ENCODE measurements around the gene ACSS2.

The ACSS2 gene

DNA sequence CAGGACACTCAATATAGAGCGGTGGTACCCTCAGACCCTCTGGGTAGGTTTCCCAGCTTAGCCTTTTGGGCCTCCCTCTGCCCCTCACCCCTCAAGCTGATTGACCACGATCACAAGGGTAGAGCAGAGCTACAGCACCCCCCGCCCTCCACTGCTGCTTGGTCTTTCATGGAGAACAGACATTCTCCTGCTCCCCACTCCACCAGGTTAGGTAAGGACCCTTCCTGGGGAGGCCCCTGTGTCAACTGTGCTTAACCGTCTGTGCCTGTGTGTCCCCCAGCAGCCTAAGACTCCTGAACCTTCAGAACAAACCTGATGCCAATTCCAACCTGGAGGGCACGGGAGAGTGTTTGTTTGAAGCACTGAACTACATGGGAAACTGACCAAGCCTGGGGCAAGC, 91.0 kb downstream of the ACSS2 start:
- no peak for TF ChIP-seq CTCF (IDR thresholded peaks at IDR 0.05; ENCODE audit: insufficient read depth, low read length, missing control alignments)
- CTCF ChIA-PET: interaction anchor here (1.3 to 6.6 kb wide), 3 partner anchors 10 to 135 kb away, joined by 3 to 44 read pairs (median 4); partner anchors contain the start of genes ACSS2 and GGT7

DNA sequence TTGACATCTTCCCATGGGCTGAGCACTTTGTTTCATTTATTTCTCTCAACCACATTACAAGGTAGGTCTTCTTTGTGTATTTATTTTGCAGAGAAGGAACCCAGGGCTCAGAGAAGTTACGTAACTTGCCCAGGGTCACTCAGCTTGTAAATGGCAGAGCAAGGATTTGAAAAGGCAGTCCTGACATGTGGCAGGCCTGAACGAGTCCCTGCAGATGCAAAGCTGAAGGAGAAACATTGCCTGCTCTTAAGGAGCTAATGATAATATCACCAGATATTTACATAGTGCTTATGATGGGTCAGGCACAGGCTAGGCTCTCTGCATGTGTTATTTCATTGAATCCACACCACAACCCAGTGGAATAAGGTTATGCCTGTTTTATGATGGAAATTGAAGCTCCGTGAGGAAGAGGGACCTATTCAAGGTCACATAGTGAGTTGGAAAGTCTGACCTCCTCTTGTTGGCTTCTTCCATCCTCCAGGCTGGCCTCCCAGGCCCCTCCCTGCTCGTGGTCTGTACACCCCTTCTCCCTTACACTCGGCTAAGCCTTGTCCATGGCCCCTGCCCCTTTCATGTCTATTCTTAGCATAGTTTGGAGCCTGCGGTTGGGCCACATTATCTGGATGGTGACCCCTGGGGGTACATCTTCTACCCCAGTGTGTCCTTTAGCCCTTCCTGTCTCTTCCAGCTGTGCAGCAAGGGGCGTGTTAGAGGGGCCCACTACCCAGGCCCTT, 91.8 kb downstream of the ACSS2 start:
- CTCF ChIA-PET: interaction anchor here (1.3 to 6.6 kb wide), 3 partner anchors 11 to 136 kb away, joined by 3 to 44 read pairs (median 4); partner anchors contain the start of genes ACSS2 and GGT7

More for the DNA sequence above, 91.0 kb downstream of the ACSS2 start:
- DNase-seq (ENCODE audit: low read depth, low spot score): no peak
- H3K4me3 ChIP-seq (ENCODE audit: low read depth, low read length): no peak overlapping the region
- POLR2A ChIA-PET: interaction anchor here (0.7 kb wide), 1 partner anchor 45 kb away, joined by 3 read pairs; no protein-coding TSS in a partner anchor

DNA sequence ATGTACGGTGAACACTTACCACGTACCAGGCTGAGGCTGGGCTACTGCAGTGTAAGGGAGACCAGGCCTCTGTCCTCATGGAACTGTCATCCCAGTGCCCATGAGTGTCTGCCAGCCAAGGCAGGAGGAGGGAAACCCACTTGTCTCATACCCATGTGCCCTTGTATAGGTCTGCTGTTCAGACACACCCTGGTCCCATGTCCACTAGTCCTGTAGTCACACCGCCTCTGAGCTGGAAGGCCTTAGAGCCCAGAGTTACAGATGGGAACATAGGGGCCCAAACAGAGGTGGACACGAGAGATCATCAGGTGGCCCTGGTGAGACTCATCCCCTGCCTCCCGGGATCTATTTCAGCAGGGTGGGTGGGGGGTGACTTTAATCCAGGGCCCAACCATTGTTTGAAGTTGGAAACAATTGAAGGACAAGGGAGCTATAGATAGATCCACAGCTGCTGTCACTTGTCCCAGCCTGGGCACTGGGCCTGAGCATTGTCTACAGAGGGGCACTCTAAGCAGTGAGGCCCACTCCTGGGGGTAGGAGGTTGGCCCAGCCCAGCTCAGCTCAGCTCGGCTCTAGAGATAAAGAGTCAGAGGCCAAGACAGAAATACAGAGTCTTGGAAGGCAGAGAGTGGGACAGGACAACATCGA, 93.9 kb downstream of the ACSS2 start:
- POLR2A ChIA-PET: no interaction called here
- CTCF ChIA-PET: interaction anchor here (6.6 kb wide), 1 partner anchor 96 kb away, joined by 44 read pairs; the partner anchor contains the start of genes ACSS2 and GGT7
- TF ChIP-seq CTCF (IDR thresholded peaks at IDR 0.05; ENCODE audit: insufficient read depth, low read length, missing control alignments): no peak
- DNase-seq (ENCODE audit: low read depth, low spot score): no peak
- H3K4me3 ChIP-seq (ENCODE audit: low read depth, low read length): no peak overlapping the region

More for the DNA sequence above, 91.8 kb downstream of the ACSS2 start:
- no peak for TF ChIP-seq CTCF (IDR thresholded peaks at IDR 0.05; ENCODE audit: insufficient read depth, low read length, missing control alignments)
- POLR2A ChIA-PET: no interaction called here
- DNase-seq (ENCODE audit: low read depth, low spot score): no peak
- H3K4me3 ChIP-seq (ENCODE audit: low read depth, low read length): no peak overlapping the region

GRCh38 chr20:34970846-34971560, 94.6 kb downstream of the ACSS2 start:
- no peak for DNase-seq (ENCODE audit: low read depth, low spot score)
- CTCF ChIA-PET: interaction anchor here (6.6 kb wide), 1 partner anchor 97 kb away, joined by 44 read pairs; the partner anchor contains the start of genes ACSS2 and GGT7
- TF ChIP-seq CTCF (IDR thresholded peaks at IDR 0.05; ENCODE audit: insufficient read depth, low read length, missing control alignments): no peak
- POLR2A ChIA-PET: no interaction called here
- H3K4me3 ChIP-seq (ENCODE audit: low read depth, low read length): no peak overlapping the region

DNA sequence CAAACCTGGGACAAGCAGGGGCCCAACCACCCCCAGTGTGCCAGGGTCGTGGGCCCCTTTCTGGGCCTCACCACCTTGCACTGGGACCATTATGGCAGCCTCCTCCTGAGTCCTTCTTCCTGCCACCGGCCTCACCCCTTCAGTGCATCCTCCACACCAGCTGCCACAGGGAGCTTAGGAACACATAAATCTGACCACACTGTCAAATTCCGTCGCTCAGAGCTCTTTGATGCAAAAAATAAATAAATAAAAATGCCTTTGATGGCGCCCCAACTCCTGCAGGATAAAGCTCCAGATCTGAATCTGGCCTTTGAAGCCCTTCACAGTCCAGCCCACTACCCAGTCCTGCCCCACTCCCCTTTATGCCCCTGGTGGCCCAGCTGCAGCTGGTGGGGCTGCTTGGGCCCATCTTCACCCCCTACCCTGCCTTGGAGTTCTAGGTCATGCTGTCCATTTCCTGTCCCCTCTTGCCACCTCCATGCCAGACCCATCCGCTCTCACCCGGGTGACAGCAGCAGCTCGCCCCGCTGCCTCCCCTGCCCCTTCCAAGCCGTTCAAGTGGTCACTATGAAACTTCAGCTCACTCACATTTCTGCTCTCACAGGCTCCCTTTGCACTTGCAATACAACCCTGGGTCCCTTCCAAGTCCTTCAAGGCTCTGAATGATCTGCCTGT, 95.3 kb downstream of the ACSS2 start:
- ChIA-PET CTCF (interaction anchor here (6.6 kb wide), 1 partner anchor 97 kb away, joined by 44 read pairs; the partner anchor contains the start of genes ACSS2 and GGT7), POLR2A (no interaction called here)
- no peak for DNase-seq (ENCODE audit: low read depth, low spot score)
- no peak overlapping the region for H3K4me3 ChIP-seq (ENCODE audit: low read depth, low read length)
- no peak for TF ChIP-seq CTCF (IDR thresholded peaks at IDR 0.05; ENCODE audit: insufficient read depth, low read length, missing control alignments)

Measured in AG04449 (cell line).